ENCODE results near the gene PAQR5. TPM values are rescaled to one million over a fixed set of nuclear protein-coding genes. Genes with fewer than 3 reads are reported as not detected.

PAQR5 gene
- total and polyA plus RNA-seq, 7 donors = 0.08 to 0.39 (median 0.17) TPM; not detected in 1

- H3K9me3 ChIP-seq = no peaks in the 10 kb centered on the region
- TF ChIP-seq, protein P1, sequence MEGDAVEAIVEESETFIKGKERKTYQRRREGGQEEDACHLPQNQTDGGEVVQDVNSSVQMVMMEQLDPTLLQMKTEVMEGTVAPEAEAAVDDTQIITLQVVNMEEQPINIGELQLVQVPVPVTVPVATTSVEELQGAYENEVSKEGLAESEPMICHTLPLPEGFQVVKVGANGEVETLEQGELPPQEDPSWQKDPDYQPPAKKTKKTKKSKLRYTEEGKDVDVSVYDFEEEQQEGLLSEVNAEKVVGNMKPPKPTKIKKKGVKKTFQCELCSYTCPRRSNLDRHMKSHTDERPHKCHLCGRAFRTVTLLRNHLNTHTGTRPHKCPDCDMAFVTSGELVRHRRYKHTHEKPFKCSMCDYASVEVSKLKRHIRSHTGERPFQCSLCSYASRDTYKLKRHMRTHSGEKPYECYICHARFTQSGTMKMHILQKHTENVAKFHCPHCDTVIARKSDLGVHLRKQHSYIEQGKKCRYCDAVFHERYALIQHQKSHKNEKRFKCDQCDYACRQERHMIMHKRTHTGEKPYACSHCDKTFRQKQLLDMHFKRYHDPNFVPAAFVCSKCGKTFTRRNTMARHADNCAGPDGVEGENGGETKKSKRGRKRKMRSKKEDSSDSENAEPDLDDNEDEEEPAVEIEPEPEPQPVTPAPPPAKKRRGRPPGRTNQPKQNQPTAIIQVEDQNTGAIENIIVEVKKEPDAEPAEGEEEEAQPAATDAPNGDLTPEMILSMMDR (IDR thresholded peaks at IDR 0.05) = no peak
- no peak for ATAC-seq
- 79 to 83% (median 80%) methylated on average over 8 of the region's 8 CpGs for WGBS, 3 donors
- no peak for DNase-seq
- H3K4me1 ChIP-seq = no peaks in the 10 kb centered on the region
- no peaks in the 10 kb centered on the region for H3K36me3 ChIP-seq (ENCODE audit: insufficient read depth in 1 of 2, low read depth in 1 of 2)
- H3K4me3 ChIP-seq = no peak overlapping the region
- peaks cover 0 to 9% (median 0%) of the 10 kb centered on the region in 3 donors for H3K27me3 ChIP-seq (ENCODE audit: insufficient read depth in 3 of 3, low read length in 2 of 3)
- H3K27ac ChIP-seq = no peak overlapping the region
- intact Hi-C loops (cut with DNase I) = no loop called here
These were observed 14.8 kb downstream of the PAQR5 start for GRCh38 chr15:69313432-69314000.

DNA sequence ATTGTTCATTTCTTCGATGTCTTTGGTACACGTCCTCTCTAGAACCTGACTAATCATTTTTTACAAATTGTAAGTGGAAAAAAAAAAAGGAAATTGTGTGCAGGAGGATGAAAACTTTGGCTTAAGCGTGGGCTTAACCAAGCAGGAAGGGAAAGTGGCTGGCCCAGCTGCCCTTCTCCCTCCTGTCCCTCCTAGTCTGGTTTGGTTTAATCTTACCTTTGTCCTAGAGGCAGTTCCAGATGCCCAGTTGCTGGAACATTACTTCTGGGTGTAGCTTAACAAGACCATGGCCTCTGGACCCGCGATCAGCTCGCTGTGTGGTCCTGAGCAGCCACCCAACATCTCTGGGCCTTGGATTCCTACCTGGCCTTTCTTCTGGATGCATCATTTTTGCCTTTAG, 15.4 kb downstream of the PAQR5 start:
- H3K27ac ChIP-seq = no peak overlapping the region
- WGBS, 3 donors = 85 to 88% (median 88%) methylated on average over 6 of the region's 6 CpGs
- H3K9me3 ChIP-seq = no peaks in the 10 kb centered on the region
- intact Hi-C loops (cut with DNase I) = no loop called here
- ATAC-seq = no peak
- H3K4me3 ChIP-seq = no peak overlapping the region
- H3K4me1 ChIP-seq = no peaks in the 10 kb centered on the region
- DNase-seq = no peak
- H3K36me3 ChIP-seq (ENCODE audit: insufficient read depth in 1 of 2, low read depth in 1 of 2) = no peaks in the 10 kb centered on the region
- peaks cover 0 to 6% (median 0%) of the 10 kb centered on the region in 3 donors for H3K27me3 ChIP-seq (ENCODE audit: insufficient read depth in 3 of 3, low read length in 2 of 3)
- TF ChIP-seq, protein P1 (IDR thresholded peaks at IDR 0.05) = no peak

GRCh38 chr15:69314736-69315135, 16.0 kb downstream of the PAQR5 start:
- intact Hi-C loops (cut with DNase I) = no loop called here
- DNase-seq = no peak
- H3K4me1 ChIP-seq = no peaks in the 10 kb centered on the region
- TF ChIP-seq, protein P1 (IDR thresholded peaks at IDR 0.05) = no peak
- WGBS, 3 donors = 85 to 87% (median 87%) methylated on average over 8 of the region's 8 CpGs
- H3K9me3 ChIP-seq = no peaks in the 10 kb centered on the region
- no peak overlapping the region for H3K27ac ChIP-seq
- ATAC-seq = no peak
- no peak overlapping the region for H3K4me3 ChIP-seq
- no peaks in the 10 kb centered on the region for H3K36me3 ChIP-seq (ENCODE audit: insufficient read depth in 1 of 2, low read depth in 1 of 2)
- no peaks in the 10 kb centered on the region for H3K27me3 ChIP-seq (ENCODE audit: insufficient read depth in 3 of 3, low read length in 2 of 3)

- no peaks in the 10 kb centered on the region for H3K4me1 ChIP-seq
- WGBS, 3 donors = 76 to 78% (median 78%) methylated on average over 9 of the region's 9 CpGs
- intact Hi-C loops (cut with DNase I) = no loop called here
- H3K9me3 ChIP-seq = no peaks in the 10 kb centered on the region
- ATAC-seq (no peak), DNase-seq (no peak)
- no peak overlapping the region for H3K4me3 ChIP-seq
- H3K27ac ChIP-seq = no peak overlapping the region
- no peaks in the 10 kb centered on the region for H3K27me3 ChIP-seq (ENCODE audit: insufficient read depth in 3 of 3, low read length in 2 of 3)
- TF ChIP-seq, protein P1 (IDR thresholded peaks at IDR 0.05) = no peak
- H3K36me3 ChIP-seq (ENCODE audit: insufficient read depth in 1 of 2, low read depth in 1 of 2) = no peaks in the 10 kb centered on the region
These were observed 16.8 kb downstream of the PAQR5 start for GRCh38 chr15:69315402-69316110.
